ENCODE results near the gene HGS. TPM values are rescaled to one million over a fixed set of nuclear protein-coding genes. Genes with fewer than 3 reads are reported as not detected.

The HGS gene
- total and polyA plus RNA-seq, 2 donors (not counting 3 experiments of a cell fraction or from before 2014, with no cell fraction given), result 166 to 191 TPM

DNA sequence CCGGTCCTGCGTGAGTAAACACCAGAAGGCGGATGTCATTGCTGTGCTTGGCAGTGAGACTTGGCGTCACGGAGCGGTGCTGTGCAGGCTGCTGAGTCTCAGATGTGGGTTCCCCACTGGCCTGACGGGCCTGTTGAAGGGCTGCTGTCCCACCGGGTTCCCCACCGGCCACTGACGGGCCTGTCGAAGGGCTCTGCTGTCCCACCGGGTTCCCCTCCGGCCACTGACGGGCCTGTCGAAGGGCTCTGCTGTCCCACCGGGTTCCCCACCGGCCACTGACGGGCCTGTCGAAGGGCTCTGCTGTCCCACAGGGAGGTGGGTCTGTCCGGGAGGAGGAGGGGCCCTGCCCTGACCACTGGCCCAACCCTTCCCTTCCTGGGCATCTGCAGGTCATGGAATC, 2.8 kb downstream of the HGS start:
- Histone ChIP-seq H2AFZ (ENCODE audit: low read depth, low read length) (no peak overlapping the region), H3K9me3 (replicated peaks; ENCODE audit: control insufficient read depth, insufficient read depth, low read length) (no peaks in the 10 kb centered on the region), H3K36me3 (ENCODE audit: control insufficient read depth in 2 of 2, extremely low read depth in 1 of 2, insufficient read depth in 2 of 2, low read length in 2 of 2) (peaks cover 11 to 58% of the 10 kb centered on the region in 2 experiments), H3K9ac (replicated peaks; ENCODE audit: extremely low read depth, insufficient read depth, low read length) (no peak overlapping the region), H3K27ac (ENCODE audit: insufficient read depth, low read depth, low read length) (no peak overlapping the region), H3K4me1 (ENCODE audit: control insufficient read depth, extremely low read depth, insufficient read depth, low read length) (peaks cover 16% of the 10 kb centered on the region), H4K20me1 (replicated peaks; ENCODE audit: control insufficient read depth, extremely low read depth, insufficient read depth, low read length) (no peaks in the 10 kb centered on the region), H3K9me1 (replicated peaks; ENCODE audit: control insufficient read depth, extremely low read depth, insufficient read depth, low read length) (no peaks in the 10 kb centered on the region), H3K4me2 (ENCODE audit: insufficient read depth, low read length) (no peak overlapping the region), H3K79me2 (ENCODE audit: control insufficient read depth, insufficient read depth, low read length) (peaks cover 78% of the 10 kb centered on the region), H3K27me3 (ENCODE audit: control insufficient read depth in 2 of 2, insufficient read depth in 2 of 2, low read length in 2 of 2) (no peaks in the 10 kb centered on the region), H3K4me3 (replicated peaks in 1 of 3; ENCODE audit: insufficient read depth in 1 of 3, low read depth in 1 of 3, low read length in 3 of 3) (no peak overlapping the region)
- FAIRE-seq (no peak), DNase-seq (ENCODE audit: low read depth, low spot score) (no peak)
- BruUV-seq (replicated peaks), result no TSS peak
- POLR2A ChIA-PET, result no interaction called here
- TF ChIP-seq, protein P1, sequence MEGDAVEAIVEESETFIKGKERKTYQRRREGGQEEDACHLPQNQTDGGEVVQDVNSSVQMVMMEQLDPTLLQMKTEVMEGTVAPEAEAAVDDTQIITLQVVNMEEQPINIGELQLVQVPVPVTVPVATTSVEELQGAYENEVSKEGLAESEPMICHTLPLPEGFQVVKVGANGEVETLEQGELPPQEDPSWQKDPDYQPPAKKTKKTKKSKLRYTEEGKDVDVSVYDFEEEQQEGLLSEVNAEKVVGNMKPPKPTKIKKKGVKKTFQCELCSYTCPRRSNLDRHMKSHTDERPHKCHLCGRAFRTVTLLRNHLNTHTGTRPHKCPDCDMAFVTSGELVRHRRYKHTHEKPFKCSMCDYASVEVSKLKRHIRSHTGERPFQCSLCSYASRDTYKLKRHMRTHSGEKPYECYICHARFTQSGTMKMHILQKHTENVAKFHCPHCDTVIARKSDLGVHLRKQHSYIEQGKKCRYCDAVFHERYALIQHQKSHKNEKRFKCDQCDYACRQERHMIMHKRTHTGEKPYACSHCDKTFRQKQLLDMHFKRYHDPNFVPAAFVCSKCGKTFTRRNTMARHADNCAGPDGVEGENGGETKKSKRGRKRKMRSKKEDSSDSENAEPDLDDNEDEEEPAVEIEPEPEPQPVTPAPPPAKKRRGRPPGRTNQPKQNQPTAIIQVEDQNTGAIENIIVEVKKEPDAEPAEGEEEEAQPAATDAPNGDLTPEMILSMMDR (IDR thresholded peaks at IDR 0.05; ENCODE audit: extremely low read depth in 1 of 2, insufficient read depth in 1 of 2, low read depth in 1 of 2, low read length in 2 of 2), result no peak
- TF ChIP-seq MYC (IDR thresholded peaks at IDR 0.05; ENCODE audit: low read depth, low read length) (no peak), FOS (IDR thresholded peaks at IDR 0.05; ENCODE audit: borderline replicate concordance, insufficient read depth, low read length) (no peak), POLR2A (IDR thresholded peaks at IDR 0.05; ENCODE audit: low read depth, low read length) (no peak), EZH2 (IDR thresholded peaks at IDR 0.05; ENCODE audit: borderline replicate concordance, low read depth, low read length, severe bottlenecking) (no peak), POLR2AphosphoS5 (IDR thresholded peaks at IDR 0.05; ENCODE audit: insufficient read depth, low read depth, low read length) (no peak), GATA2 (IDR thresholded peaks at IDR 0.05; ENCODE audit: insufficient read depth, insufficient read length, low read depth, low read length) (no peak)
- TF ChIP-seq, protein P2, sequence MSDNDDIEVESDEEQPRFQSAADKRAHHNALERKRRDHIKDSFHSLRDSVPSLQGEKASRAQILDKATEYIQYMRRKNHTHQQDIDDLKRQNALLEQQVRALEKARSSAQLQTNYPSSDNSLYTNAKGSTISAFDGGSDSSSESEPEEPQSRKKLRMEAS (IDR thresholded peaks at IDR 0.05; ENCODE audit: insufficient read depth, insufficient read length), result no peak
- dilution Hi-C loops (cut with MboI; ENCODE audit: extremely low pct_ligation_motif_present, low sequenced_read_pairs), result no loop called here
- intact Hi-C loops (cut with micrococcal nuclease), result no loop called here
- CTCF ChIA-PET, result no interaction called here

Data from endothelial cell of umbilical vein (primary cell).